Activated T-helper 17 cell treated with anti-CD3 and anti-CD28 coated beads, Interleukin-2, amount 50 U/mL, for 72 hours (primary cell): ENCODE measurements around the gene RAB5IF. TPM values are rescaled to one million over a fixed set of nuclear protein-coding genes. Genes with fewer than 3 reads are reported as not detected.
"Not testable (repeated sequence)": the region's sequence is repeated elsewhere in the genome, so short reads cannot be mapped to it uniquely, and the experiment has no call there.

Experiments used
- ATAC-seq: fragments of 150-1000 bp; cut with Tn5 transposase; replicated peaks from 2 replicates; pipeline ENCODE4 v1.10.0; 2021; ENCODE audit warnings: mild to moderate bottlenecking, moderate library complexity
- H3K27ac Mint-ChIP-seq: one replicate; pipeline ENCODE4 v1.8.0; 2022; ENCODE audit warnings: mixed read lengths
- H3K27me3 Mint-ChIP-seq: one replicate; pipeline ENCODE4 v1.8.0; 2022; ENCODE audit warnings: mixed read lengths
- H3K36me3 Mint-ChIP-seq: one replicate; pipeline ENCODE4 v1.8.0; 2022; ENCODE audit warnings: low read depth, mild to moderate bottlenecking, mixed read lengths
- H3K4me1 Mint-ChIP-seq: one replicate; pipeline ENCODE4 v1.8.0; 2022; ENCODE audit warnings: mixed read lengths
- H3K4me3 Mint-ChIP-seq: one replicate; pipeline ENCODE4 v1.8.0; 2022; ENCODE audit warnings: mild to moderate bottlenecking, mixed read lengths
- H3K9me3 Mint-ChIP-seq: one replicate; pipeline ENCODE4 v1.8.0; 2022; ENCODE audit warnings: mixed read lengths
- total RNA-seq, 2 donors: library from RNA; stranded (reverse); gene quantifications; one replicate each; pipeline ENCODE4 v1.2.3, GENCODE V29; 2022

The RAB5IF gene
- total RNA-seq, 2 donors from 2014 or later: 60.8 to 186 TPM

DNA sequence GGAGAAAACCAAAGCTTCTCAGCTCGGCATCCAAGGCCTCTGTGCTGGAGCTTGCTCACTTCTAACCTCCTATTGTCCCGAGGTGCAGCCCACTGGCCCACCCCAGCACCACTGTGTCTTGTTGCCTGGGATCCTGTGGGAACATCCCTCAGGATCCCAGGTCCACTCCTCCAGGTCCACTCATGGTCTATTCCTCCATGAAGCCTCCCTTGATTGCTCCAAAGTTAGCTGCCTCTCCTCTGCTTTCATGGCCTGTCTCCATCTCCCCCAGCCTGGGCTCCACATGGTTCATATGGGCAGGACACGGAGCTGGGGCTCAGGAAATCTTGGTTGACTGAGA lies 26.5 kb downstream of the RAB5IF start:
- Mint-ChIP-seq H3K27me3 (no peaks in the 10 kb centered on the region), H3K4me1 (peaks cover 7% of the 10 kb centered on the region), H3K36me3 (peaks cover 92% of the 10 kb centered on the region), H3K4me3 (no peak overlapping the region), H3K27ac (peak overlapping the region; percentile 20), H3K9me3 (no peaks in the 10 kb centered on the region)
- no peak for ATAC-seq

DNA sequence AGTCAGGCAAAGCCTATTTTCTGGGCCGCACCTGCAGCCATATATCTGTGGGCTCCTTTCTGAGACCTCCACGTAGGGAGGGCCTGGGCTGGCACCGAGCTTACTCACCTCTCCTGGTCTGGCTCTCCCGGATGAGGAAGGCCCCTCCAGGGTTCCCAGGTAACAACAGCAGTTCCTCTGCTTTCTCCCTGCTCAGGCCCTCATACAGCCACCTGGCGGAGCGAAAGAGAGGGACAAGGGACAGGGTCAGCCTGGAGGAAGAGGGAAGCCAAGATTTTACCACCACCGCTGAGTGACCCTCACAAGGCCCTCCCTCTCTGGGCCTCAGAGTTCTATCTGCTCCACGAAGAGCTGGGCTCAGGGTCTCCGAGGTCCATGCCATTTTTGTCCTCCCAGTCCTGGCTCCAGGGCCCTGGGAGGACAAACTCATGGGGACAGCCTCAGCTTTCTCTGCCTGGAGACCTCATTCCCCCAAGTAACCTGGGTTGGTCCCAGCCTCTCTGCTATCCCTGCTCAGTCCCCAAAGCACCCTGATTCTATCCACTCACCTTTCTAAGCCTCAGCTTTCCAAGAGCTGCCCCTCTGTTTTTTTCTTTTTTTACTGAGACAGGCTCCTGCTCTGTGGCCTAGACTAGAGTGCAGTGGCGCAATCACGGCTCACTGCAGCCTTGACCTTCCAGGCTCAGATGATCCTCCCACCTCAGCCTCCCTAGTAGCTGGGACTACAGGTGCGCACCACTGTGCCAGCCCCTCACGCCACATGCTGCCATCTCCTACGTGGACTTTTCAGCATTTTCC lies 27.1 kb downstream of the RAB5IF start:
- Mint-ChIP-seq H3K36me3 (peaks cover 92% of the 10 kb centered on the region), H3K4me1 (peaks cover 7% of the 10 kb centered on the region), H3K9me3 (no peaks in the 10 kb centered on the region), H3K27me3 (no peaks in the 10 kb centered on the region), H3K27ac (peak overlapping the region; percentile 20), H3K4me3 (no peak overlapping the region)
- ATAC-seq: no peak

DNA sequence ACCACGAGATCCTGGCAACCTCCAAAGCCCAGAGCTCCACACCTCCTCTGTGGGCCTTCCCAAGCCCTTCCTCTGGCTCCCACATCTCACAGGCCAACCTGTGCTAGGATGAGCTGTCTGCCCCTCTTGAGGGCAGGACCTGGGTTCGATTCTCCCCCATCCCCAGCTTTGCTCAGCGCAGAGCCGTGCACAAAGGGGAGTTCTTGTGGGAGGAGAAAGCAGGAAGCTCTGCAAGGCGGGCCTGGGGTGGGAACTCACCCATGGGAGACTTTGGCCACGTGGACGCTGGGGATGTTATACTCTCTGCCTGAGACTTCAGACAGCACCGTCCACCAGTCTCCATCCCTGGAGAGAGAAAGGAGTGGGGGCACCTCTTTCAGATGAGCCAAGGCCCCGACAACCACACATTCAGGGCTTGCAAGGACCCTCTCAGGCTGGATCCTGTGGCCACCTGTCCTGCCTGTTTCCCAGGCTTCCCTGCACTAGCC lies 27.8 kb downstream of the RAB5IF start:
- Mint-ChIP-seq H3K36me3 (peaks cover 92% of the 10 kb centered on the region), H3K4me1 (peaks cover 7% of the 10 kb centered on the region), H3K27me3 (no peaks in the 10 kb centered on the region), H3K4me3 (no peak overlapping the region), H3K27ac (no peak overlapping the region), H3K9me3 (no peaks in the 10 kb centered on the region)
- ATAC-seq: no peak

DNA sequence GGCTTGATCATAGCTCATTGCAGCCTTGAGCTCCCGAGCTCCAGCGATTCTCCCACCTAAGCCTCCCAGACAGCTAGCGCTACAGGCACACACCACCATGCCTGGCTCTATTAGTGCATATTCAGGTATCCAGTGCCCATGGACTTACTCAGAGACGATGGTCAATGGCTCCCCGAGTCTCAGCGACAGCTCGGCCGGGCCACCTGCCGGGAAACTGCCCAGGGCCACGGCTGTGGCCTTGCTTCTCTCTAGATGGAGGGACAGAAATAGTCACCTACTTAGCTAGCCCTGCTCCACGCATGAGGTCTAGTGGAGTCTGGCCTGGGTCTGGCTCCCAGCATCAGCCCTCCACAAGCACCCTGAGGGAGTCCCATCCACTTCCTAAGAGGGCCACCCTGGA lies 28.8 kb downstream of the RAB5IF start:
- no peaks in the 10 kb centered on the region for H3K9me3 Mint-ChIP-seq
- no peaks in the 10 kb centered on the region for H3K27me3 Mint-ChIP-seq
- no peak overlapping the region for H3K4me3 Mint-ChIP-seq
- peaks cover 93% of the 10 kb centered on the region for H3K36me3 Mint-ChIP-seq
- H3K27ac Mint-ChIP-seq: peak overlapping the region; percentile 73
- ATAC-seq: no peak
- H3K4me1 Mint-ChIP-seq: peaks cover 7% of the 10 kb centered on the region

DNA sequence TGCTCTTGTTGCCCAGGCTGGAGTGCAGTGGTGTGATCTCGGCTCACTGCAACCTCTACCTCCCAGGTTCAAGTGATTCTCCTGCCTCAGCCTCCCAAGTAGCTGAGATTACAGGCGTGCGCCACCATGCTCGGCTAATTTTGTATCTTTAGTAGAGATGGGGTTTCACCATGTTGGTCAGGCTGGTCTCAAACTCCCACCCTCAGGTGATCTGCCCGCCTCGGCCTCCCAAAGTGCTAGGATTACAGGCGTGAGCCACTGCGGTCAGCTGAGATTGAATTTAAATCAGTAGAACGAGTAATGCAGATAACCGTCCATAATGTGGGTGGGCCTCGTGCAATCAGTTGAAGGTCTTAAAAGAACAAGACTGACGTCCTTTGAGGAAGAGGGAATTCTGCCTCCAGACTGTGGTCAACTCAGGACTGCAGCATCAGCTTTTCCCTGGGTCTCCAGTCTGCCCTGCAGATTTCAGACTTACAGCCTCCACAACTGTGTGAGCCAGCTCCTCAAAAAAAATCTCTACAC lies 33.4 kb downstream of the RAB5IF start:
- H3K4me1 Mint-ChIP-seq, ATAC-seq, H3K9me3 Mint-ChIP-seq, H3K27ac Mint-ChIP-seq, H3K27me3 Mint-ChIP-seq, H3K4me3 Mint-ChIP-seq: not testable (repeated sequence)
- H3K36me3 Mint-ChIP-seq: peaks cover 91% of the 10 kb centered on the region

DNA sequence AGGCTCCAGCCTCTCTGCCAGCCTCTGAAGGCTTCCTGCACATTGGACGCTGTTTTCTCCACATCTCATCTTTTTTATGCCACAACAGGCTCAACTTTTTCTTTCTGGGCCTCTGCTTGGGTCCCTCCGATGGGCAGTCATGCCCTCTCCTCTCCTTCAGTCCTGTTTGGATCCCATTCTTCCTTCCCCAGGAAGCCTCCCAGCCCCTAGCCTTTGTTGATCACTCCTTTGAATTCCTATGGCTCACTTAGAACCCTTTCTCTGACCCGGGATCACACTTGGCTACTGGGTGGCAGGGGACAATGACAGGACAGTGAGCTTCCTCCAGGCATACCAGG lies 35.9 kb downstream of the RAB5IF start:
- H3K9me3 Mint-ChIP-seq: no peaks in the 10 kb centered on the region
- H3K27ac Mint-ChIP-seq: peak overlapping the region; percentile 85
- peaks cover 15% of the 10 kb centered on the region for H3K4me1 Mint-ChIP-seq
- no peak for ATAC-seq
- H3K36me3 Mint-ChIP-seq: peaks cover 88% of the 10 kb centered on the region
- peak overlapping the region; percentile 98 for H3K4me3 Mint-ChIP-seq
- H3K27me3 Mint-ChIP-seq: no peaks in the 10 kb centered on the region

DNA sequence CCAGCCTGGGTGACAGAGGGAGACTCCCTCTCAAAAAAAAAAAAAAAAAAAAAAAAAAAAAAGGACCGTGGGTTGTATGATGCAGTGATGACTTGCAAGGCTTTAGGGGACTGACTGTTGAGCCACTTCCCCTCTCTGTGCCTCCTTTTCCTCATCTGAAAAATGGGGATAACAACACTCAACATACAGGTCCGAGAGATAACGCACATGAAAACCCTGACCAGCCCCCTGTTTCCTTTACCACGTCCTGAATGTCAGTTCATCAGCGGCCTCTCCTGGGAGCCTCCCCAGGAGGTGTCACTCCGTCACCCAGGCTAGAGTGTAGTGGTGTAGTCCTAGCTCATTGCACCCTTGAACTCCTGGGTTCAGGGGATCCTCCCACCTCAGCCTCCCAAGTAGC lies 36.6 kb downstream of the RAB5IF start:
- ATAC-seq: peak; percentile 13
- Mint-ChIP-seq H3K36me3 (peaks cover 82% of the 10 kb centered on the region), H3K4me3 (peak overlapping the region; percentile 98)

DNA sequence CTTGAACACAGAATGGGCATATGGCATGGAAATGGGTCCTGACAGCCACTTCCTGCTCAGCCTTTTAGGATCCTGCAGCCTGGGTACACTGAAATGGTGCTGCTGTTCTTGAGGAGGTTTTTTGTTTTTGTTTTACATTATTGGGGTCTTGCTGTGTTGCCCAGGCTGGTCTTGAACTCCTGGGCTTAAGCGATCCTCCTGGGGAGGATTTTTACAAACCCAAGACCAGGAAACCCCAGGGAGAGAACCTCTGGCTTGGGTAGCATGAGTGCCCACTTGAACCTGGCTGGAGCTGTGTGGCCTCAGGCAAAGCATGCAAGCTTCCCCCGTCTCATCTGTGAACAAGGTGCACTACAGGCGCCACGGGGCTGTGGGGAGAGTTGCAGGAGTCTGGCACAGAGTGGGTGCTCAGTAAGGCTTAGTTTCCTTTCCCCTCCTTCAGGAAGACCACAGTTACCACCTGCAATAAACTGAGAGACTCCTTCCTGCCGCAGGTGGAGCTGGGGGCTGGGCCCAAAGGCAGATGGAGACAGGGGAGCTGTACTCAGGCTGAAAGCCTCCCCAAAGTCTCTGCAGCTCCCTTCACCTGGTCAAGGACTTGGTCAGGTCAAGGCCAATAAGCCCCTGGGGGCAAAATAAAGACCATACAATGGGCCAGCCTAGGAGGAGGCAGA lies 38.6 kb downstream of the RAB5IF start:
- H3K27ac Mint-ChIP-seq: peak overlapping the region; percentile 98
- peaks cover 62% of the 10 kb centered on the region for H3K36me3 Mint-ChIP-seq
- ATAC-seq: peak; percentile 72
- peaks cover 15% of the 10 kb centered on the region for H3K4me1 Mint-ChIP-seq
- H3K4me3 Mint-ChIP-seq: peak overlapping the region; percentile 98
- H3K9me3 Mint-ChIP-seq: no peaks in the 10 kb centered on the region
- no peaks in the 10 kb centered on the region for H3K27me3 Mint-ChIP-seq

More for the DNA sequence above, 36.6 kb downstream of the RAB5IF start:
- Mint-ChIP-seq H3K9me3 (no peaks in the 10 kb centered on the region), H3K27ac (peak overlapping the region; percentile 85), H3K27me3 (no peaks in the 10 kb centered on the region), H3K4me1 (peaks cover 15% of the 10 kb centered on the region)

DNA sequence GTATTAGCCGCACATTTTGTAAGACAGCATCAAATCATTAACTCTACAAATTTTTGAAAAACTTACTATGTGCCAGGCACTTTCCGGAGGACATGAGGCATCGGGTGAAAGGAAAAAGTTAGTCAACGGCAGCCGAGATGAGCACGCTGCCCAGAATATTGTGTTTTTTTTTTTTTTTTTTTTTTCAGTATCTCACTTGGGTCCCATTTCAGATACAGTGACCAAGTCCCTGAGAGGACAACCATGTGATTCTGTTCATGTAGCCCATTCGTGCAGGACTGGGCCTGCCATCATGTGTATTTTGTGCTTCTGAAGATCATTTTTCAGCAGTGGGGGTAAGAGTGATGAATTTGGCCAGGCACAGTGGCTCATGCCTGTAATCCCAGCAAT lies 39.1 kb downstream of the RAB5IF start:
- Mint-ChIP-seq H3K27me3 (no peaks in the 10 kb centered on the region), H3K27ac (peak overlapping the region; percentile 98), H3K4me3 (peak overlapping the region; percentile 98), H3K36me3 (peaks cover 56% of the 10 kb centered on the region), H3K9me3 (no peaks in the 10 kb centered on the region), H3K4me1 (peaks cover 15% of the 10 kb centered on the region)
- ATAC-seq: peak; percentile 66

DNA sequence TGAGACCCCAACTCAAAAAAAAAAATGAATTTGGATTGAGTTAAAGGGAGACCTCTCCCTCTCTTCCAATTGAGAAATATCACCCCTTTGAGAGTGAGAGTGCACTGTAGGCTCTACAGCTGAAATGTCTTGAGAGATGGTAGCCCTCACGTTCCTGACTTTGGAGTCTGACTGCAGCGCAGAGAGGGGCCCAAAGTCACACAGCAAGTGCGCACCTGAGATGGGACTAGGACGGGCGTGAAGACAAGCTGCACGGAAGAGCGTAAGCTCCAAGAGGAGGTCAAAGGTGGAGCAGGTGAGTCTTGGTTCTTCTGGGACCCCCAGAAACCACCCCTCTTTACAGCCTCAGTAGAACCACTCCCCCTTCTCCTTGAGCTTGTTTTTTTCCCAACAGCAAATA lies 39.8 kb downstream of the RAB5IF start:
- peaks cover 50% of the 10 kb centered on the region for H3K36me3 Mint-ChIP-seq
- no peak for ATAC-seq
- peaks cover 15% of the 10 kb centered on the region for H3K4me1 Mint-ChIP-seq
- peak overlapping the region; percentile 98 for H3K27ac Mint-ChIP-seq
- H3K9me3 Mint-ChIP-seq: no peaks in the 10 kb centered on the region
- peak overlapping the region; percentile 98 for H3K4me3 Mint-ChIP-seq
- H3K27me3 Mint-ChIP-seq: no peaks in the 10 kb centered on the region

DNA sequence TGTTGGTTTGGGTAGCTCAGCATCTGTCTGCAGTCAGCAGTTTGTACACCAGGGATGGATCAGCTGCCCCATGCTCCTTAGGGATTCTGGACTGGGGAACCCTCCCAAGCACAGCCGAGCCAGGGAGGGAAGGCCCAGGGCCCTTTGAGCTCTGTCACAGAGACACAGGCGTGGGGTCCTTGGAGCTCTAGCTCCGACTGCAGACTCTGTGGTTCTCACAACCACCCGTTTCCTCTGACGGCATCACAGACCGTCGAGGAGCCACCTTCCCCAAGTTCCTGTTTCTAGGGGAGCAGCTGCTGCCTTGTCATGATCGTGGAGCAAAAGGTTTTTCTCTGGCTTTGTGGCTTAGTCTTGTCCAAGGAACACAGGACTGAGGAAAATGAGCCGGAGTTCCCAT lies 40.4 kb downstream of the RAB5IF start, which contains the start of gene SLA2:
TSS of gene SLA2 (minus strand) at position 199 of the 400 bp plus-strand sequence. CDS start 4,861 bp downstream, outside the sequence.
- peaks cover 44% of the 10 kb centered on the region for H3K36me3 Mint-ChIP-seq
- H3K4me3 Mint-ChIP-seq: peak within 1 kb of the TSS; percentile 98
- no peaks in the 10 kb centered on the region for H3K27me3 Mint-ChIP-seq
- no peaks in the 10 kb centered on the region for H3K9me3 Mint-ChIP-seq
- peaks cover 15% of the 10 kb centered on the region for H3K4me1 Mint-ChIP-seq
- H3K27ac Mint-ChIP-seq: peak within 1 kb of the TSS; percentile 98
- peak; percentile 71 for ATAC-seq

DNA sequence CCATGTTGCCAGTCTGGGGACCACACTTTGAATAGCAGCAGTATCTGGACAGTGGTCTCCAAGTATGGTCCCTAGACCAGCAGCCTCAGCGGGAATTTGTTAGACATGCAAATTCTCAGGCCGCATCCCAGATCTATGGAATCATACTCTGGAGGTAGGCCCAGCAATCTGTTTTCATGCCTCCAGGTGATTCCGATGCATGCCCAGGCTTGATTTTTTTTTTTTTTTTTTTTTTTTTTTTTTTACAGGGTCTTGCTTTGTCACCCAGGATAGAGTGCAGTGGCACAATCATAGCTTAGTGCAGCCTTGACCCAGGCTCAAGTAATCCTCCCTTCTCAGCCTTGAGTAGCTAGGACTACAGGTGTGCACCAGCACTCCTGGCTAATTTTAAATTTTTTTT lies 41.1 kb downstream of the RAB5IF start:
- Mint-ChIP-seq H3K27me3 (no peaks in the 10 kb centered on the region), H3K9me3 (no peaks in the 10 kb centered on the region), H3K27ac (peak overlapping the region; percentile 98), H3K4me1 (peaks cover 15% of the 10 kb centered on the region), H3K4me3 (peak overlapping the region; percentile 98), H3K36me3 (peaks cover 44% of the 10 kb centered on the region)
- no peak for ATAC-seq

DNA sequence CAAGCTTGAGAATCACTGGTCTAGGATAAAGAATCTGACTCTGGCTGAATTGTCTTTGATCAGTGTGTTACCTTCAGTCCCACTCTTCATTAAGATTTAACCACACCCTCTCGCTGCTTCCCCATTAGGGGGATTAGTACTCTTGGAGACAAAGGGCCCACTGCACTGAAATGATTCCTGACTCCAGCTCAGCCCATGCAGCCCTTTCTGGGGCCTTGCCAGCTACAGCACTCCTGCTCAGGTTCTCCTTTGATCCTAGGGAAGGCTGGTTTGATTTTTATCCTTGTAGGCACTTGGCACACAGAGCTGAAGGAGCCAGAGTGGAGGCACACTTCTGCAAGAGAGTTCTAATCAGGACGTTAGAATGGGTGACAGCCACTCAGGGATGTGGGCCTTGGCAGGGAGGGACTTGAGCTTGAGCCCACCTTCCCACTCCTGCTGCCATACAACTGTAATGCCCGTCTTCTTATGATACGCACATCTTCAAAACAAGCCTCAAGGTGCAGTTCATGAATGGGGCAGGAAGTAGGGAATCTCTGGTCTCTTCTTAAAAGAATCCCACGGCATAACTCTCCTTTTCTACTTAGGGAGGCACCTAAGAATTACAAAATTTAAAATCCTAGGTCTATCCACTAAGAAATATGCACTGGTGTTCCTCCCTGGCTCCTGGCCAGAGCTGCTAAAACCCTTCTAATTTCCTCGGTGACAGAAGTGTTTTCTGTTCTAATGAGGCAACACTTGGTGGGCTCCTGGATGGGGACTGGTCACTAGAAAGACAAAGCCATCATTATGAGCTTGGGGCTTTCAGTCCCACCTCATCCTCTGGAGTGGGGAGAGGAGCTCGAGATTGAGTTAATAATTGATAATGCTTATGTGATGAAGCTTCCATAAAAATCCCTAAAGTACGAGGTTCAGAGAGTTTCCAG lies 41.9 kb downstream of the RAB5IF start:
- H3K27ac Mint-ChIP-seq: peak overlapping the region; percentile 58
- H3K9me3 Mint-ChIP-seq: no peaks in the 10 kb centered on the region
- peaks cover 15% of the 10 kb centered on the region for H3K4me1 Mint-ChIP-seq
- peaks cover 38% of the 10 kb centered on the region for H3K36me3 Mint-ChIP-seq
- peak overlapping the region; percentile 98 for H3K4me3 Mint-ChIP-seq
- no peaks in the 10 kb centered on the region for H3K27me3 Mint-ChIP-seq
- ATAC-seq: no peak

DNA sequence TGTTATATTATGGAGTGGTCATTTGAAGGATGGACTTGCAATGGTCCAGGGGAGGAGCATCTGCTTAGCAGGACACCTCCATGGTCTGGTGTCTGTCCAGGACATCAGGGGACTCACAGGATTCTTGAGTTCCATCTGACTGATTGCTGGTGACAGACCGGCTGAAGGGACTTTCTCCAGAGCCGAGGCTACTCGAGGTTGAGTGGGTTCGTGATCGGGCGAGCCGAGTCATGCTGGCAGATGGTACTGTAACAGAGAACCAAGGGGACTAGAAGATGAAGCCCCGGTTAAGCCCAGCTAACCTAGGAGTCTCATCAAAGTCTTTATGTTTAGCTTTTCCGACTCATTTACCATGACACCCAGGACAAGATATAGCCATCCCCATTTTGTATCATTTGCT lies 47.9 kb downstream of the RAB5IF start:
- Mint-ChIP-seq H3K27me3 (no peaks in the 10 kb centered on the region), H3K9me3 (no peaks in the 10 kb centered on the region), H3K4me1 (peaks cover 4% of the 10 kb centered on the region), H3K36me3 (peaks cover 26% of the 10 kb centered on the region), H3K27ac (no peak overlapping the region), H3K4me3 (no peak overlapping the region)
- ATAC-seq: no peak
